ENCODE results near the gene COQ6. TPM values are rescaled to one million over a fixed set of nuclear protein-coding genes. Genes with fewer than 3 reads are reported as not detected.
"Not testable (repeated sequence)": the region's sequence is repeated elsewhere in the genome, so short reads cannot be mapped to it uniquely, and the experiment has no call there.

COQ6 gene
- 20.5 and 29.4 TPM in 2 replicates for total RNA-seq

DNA sequence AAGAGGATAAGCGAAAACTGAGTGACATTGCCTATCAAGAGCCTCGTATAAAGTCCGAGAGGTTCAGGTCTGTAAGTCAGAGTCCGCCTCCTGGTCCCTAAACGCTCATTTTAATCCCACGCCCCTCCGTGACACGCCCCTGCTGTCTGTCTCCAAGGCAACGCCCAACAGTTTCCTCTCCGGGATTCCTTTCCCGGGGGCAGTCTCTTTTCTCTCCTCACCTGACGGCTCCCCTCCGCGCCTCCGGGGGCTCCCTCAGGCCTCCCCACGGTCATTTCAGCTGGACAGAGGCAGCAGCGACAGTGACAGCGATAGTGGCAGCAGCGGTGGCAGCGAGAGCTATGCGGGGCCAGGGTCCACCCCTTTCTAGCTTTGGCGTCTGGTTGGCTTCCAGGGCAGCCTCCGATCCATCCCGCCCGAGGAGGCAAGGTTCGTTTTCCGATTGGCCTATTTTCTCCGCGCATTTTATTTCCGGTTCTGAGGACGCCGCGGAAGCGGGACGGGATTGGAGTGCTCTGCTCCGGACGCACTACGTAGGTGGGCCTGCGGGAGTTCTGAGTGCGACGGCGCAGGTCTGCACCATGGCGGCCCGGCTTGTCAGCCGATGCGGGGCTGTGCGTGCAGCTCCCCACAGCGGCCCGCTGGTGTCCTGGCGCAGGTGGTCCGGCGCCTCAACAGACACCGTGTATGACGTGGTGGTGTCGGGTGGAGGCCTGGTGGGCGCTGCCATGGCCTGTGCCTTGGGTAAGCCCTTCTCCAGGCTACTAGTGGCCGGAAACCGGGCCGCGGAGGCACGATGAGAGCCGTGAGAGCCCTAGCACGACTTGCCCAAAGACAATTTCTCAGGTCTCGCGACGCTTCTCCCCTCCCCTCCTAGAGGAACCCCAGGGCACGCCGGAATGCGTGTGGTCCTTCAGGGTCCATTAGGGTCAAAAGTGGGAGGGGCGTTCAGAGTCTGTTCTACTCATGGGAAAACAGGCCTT lies at the start of gene COQ6, which contains the start of gene FAM161B:
Gene COQ6 (plus strand): TSS at position 551 of the 983 bp plus-strand sequence. CDS start 31 bp downstream, at position 582.
Gene FAM161B (minus strand): TSS at position 343 of the 983 bp plus-strand sequence. CDS start 68 bp downstream, at position 275.
- peak; percentile 84 for DNase-seq (ENCODE audit: extremely low read depth, low read depth, low spot score)

DNA sequence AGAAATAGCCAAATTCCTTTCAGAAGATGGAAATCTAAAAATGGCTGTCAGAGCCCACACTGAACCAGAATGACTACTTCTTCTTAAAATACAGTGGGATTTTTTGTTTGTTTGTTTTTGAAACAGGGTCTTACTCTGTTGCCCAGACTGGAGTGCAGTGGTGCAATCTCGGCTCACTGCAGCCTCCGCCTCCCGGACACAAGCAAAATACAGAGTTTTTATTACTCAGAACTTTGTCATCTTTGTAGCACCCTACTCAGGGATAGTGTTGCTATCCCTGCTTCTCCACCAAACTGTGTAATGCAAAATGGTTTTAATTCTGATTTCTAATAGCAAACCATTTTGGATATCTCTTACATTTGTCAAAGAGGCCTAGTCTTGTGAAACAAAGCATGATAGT lies 47.1 kb upstream of the COQ6 start:
- DNase-seq (ENCODE audit: extremely low read depth, low read depth, low spot score), result no peak

GRCh38 chr14:73909681-73910080 lies 40.4 kb upstream of the COQ6 start:
- no peak for DNase-seq (ENCODE audit: extremely low read depth, low read depth, low spot score)

GRCh38 chr14:73913256-73913655 lies 36.8 kb upstream of the COQ6 start:
- DNase-seq (ENCODE audit: extremely low read depth, low read depth, low spot score), result no peak

DNA sequence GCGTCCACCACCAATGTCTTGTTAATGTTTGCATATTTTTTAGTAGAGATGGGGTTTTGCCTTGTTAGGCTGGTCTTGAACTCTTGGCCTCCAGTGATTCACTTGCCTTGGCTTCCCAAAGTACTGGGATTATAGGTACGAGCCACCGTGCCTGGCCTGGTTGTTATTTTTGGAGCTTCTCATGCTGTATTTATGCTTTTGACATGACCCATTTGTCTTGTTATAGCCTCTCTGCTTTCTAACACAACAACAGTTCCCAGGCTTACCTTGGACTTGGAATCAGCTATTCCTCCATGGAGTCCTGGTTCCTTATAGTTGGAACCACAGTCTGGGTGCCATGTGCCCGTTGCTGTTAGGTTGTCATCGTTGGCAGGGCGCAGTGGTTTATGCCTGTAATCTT lies 33.8 kb upstream of the COQ6 start:
- no peak for DNase-seq (ENCODE audit: extremely low read depth, low read depth, low spot score)

DNA sequence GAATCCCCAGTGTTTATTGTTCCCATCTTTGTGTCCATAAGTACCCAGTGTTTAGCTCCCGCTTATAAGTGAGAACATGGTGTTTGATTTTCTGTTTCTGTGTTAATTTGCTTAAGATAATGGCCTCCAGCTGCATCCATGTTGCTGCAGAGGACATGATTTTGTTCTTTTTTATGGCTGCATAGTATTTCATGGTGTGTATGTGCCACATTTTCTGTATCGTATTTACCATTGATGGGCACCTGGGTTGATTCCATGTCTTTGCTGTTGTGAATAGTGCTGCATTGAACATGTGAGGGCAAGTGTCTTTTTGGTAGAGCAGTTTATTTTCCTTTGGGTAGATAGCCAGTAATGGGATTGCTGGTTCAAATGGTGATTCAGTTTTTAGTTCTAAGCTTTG lies 30.6 kb upstream of the COQ6 start:
- not testable (repeated sequence) for DNase-seq (ENCODE audit: extremely low read depth, low read depth, low spot score)

GRCh38 chr14:73924337-73924736 lies 25.8 kb upstream of the COQ6 start:
- DNase-seq (ENCODE audit: extremely low read depth, low read depth, low spot score), result no peak

DNA sequence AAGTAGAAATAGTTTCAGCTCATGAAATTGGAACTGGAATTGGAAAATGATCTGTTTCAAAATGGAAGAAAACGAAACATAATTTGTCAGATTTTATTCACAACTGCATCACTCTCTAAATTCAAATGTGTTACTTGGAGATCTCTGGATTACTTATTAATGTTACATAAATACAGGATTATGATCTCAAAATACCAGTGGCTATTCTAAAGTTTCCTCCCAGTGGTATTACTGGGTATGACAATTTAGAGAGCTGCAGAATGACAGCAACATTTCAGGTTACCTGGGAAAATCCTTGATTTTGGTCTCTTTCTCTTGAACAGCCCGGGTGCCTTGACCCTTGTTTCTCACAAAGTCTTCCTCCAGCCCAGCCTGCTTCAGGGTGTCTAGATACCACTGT lies 14.4 kb upstream of the COQ6 start:
- DNase-seq (ENCODE audit: extremely low read depth, low read depth, low spot score), result no peak

GRCh38 chr14:73936548-73936947 lies 13.6 kb upstream of the COQ6 start:
- DNase-seq (ENCODE audit: extremely low read depth, low read depth, low spot score), result no peak

GRCh38 chr14:73937012-73937411 lies 13.1 kb upstream of the COQ6 start:
- DNase-seq (ENCODE audit: extremely low read depth, low read depth, low spot score), result no peak

DNA sequence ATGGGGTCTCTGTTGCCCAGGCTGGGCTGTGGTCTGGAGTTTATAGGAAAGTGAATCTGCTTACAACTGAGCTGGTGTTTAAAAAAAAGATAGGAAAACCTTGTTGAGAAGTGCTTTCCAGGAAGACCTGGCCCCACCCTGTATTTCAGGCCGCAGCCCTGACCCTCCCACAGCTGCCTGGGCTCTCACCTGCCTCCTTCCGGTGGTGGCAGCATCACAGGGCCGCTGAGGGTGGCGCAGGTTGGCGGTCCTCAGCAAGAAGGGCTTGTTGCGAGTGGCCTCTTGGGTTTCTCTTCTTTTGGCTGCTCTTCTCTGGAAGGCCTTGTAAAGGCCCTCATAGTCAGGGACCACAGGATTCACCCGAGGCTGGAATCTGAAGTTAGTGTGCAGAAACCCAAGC lies 7.9 kb upstream of the COQ6 start:
- DNase-seq (ENCODE audit: extremely low read depth, low read depth, low spot score), result no peak

- DNase-seq (ENCODE audit: extremely low read depth, low read depth, low spot score), result no peak
Measured at GRCh38 chr14:73943083-73943482, 7.0 kb upstream of the COQ6 start.

DNA sequence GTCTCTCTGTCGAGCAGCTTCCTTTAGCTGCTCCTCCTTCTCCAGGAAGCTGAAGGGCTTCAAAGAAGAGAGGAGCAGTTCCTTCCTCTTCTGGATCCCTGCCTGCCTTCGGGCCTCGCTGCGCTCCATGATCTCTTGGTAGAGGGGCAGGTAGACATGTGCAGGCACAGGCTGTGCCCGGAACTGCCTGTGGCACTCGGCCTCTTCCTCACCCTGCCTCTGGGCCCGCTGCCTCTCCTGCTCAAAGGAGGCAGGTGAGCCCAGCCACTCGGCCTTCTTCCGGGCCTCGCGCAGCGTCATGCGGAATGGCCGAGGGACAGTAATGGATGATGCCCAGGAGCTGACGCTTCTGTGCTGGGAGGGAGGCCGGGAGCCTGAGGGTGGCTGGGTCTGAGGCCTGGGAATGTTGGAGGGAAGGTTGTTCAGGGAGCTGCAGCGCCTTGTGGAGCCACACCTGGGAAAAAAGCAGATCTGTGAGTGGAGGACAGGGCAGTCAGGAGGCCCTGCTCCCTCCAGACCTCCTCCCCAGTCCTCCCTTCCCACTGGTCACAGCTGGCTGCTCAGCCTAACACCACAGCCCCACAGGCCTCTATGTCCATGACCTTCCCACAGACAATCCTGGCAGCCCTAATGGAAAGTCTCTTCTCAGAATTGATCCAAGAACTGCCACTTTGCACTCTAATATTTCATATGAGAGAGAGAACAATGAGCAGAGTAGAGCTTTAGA lies 5.5 kb upstream of the COQ6 start:
- DNase-seq (ENCODE audit: extremely low read depth, low read depth, low spot score), result no peak

GRCh38 chr14:73945159-73945670 lies 4.9 kb upstream of the COQ6 start:
- DNase-seq (ENCODE audit: extremely low read depth, low read depth, low spot score), result no peak

DNA sequence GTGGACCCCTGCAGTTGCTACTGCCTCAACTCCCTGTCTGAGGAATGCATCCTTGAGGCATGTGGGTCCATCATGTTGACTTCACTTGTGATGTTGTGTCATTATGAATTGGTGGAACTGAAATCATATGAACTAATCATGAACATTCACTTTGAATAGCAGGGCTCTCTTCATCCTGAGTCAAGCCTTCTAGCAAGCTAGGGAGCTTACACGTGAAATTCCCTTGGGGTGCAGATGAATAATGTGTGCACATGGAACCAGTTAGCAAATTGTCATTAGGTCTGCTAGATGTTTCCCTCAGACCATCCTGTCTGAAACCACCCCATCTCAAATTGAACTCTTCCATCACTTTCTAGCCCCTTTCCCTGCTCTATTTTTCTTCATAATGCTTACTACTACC lies 3.6 kb downstream of the COQ6 start:
- DNase-seq (ENCODE audit: extremely low read depth, low read depth, low spot score), result no peak

- DNase-seq (ENCODE audit: extremely low read depth, low read depth, low spot score), result no peak
Measured at GRCh38 chr14:73955674-73956073, 5.6 kb downstream of the COQ6 start.

DNA sequence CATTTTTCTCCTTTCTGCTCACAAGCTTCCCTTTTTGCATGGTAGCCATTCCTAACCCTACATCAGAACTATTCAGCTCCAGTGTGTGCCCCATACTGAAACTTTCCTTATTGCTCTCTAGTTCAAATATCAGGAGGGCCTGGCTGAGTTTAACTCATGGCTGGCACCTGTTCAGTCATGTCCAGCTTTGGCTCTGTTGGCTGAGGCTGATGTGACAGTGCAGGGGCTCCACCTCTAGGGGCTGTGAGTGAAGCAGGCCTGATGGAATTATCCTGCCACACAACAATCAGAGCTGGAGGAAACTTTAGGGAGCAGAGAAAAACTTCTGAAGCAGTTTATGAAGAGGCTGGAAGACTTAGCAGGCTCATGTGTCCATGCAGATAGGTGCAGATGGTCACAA lies 8.5 kb downstream of the COQ6 start:
- DNase-seq (ENCODE audit: extremely low read depth, low read depth, low spot score), result no peak

GRCh38 chr14:73961192-73961591 lies 11.1 kb downstream of the COQ6 start:
- DNase-seq (ENCODE audit: extremely low read depth, low read depth, low spot score), result no peak

DNA sequence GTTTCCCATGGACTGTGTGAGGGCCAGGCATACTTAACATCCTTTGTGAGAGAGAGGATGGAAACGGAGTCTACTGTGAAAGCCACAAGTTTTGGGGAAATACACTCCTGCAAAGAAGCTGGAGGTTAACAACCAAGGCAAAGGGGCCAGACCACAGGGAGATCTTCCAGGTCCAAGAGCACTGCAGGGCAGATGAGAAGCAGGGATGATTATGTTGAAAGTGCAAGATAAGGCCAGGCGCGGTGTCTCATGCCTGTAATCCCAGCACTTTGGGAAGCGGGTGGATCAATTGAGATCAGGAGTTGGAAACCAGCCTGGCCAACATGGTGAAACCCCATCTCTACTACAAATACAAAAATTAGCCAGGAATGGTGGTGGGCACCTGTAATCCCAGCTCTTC lies 15.1 kb downstream of the COQ6 start:
- no peak for DNase-seq (ENCODE audit: extremely low read depth, low read depth, low spot score)

DNA sequence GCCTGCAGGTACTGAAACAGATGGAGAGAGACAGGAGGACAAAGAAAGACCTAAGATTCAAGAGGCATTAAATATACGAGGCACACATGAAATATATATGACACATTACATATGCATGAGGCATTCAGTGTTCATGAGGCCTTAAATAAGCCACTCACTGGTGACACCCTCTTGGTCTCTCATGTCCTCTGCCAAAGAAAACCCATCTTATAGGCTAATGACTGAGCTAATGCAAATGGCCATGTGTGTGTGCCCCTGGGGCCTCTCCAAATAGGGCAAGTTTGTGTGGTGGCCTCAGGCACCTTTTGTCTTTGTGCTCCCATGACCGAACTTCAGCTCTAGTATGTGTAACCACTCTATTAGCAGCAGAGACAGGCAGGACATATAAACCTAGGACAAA lies 18.8 kb downstream of the COQ6 start:
- DNase-seq (ENCODE audit: extremely low read depth, low read depth, low spot score), result no peak

GRCh38 chr14:73973497-73973896 lies 23.4 kb downstream of the COQ6 start:
- DNase-seq (ENCODE audit: extremely low read depth, low read depth, low spot score), result no peak
